Gastrocnemius medialis (tissue), 4 donors: ENCODE data around the gene ASPHD2.

ENCODE experiments used
- CTCF ChIP-seq, 5 experiments: fragments of 450-650 bp in 3 of 5; fragments of 200-600 bp in 2 of 5; sonication (generic) in 2 of 5; IDR thresholded peaks in 4 of 5; conservative IDR thresholded peaks in 1 of 5; 1 replicate in 4 of 5; 2 replicates in 1 of 5; pipeline ENCODE4 v1.5.1; 2016 to 2019; ENCODE audit warnings: antibody characterized with exemption in 5 of 5, mild to moderate bottlenecking in 3 of 5, moderate library complexity in 3 of 5
- POLR2A ChIP-seq, 2 donors: fragments of 450-650 bp; IDR thresholded peaks; one replicate each; pipeline ENCODE4 v1.6.1; 2017; ENCODE audit warnings: antibody characterized with exemption in 2 of 2, mild to moderate bottlenecking in 2 of 2, moderate library complexity in 2 of 2

GRCh38 chr22:26452236-26453016 is 23.4 kb downstream of the ASPHD2 start:
- TF ChIP-seq CTCF (IDR thresholded peaks at IDR 0.05 in 4 of 5, conservative IDR thresholded peaks at IDR 0.05 in 1 of 5) (no peak), POLR2A (IDR thresholded peaks at IDR 0.05) (no peak)
